Upper lobe of left lung (tissue), 4 donors: ENCODE measurements around the gene RPL37.

Experiments
- CTCF ChIP-seq, 6 experiments: fragments of 450-650 bp in 4 of 6; fragments of 200-600 bp in 2 of 6; sonication (generic) in 2 of 6; IDR thresholded peaks; one replicate each; pipeline ENCODE4 v1.5.1; 2016 to 2019; ENCODE audit warnings: antibody characterized with exemption in 6 of 6
- EP300 ChIP-seq, 4 donors: sonication (generic); formaldehyde crosslinking; IDR thresholded peaks; one replicate each; pipeline ENCODE4 v1.5.1; 2017; ENCODE audit warnings: antibody characterized with exemption in 4 of 4, control low read depth in 2 of 4
- POLR2A ChIP-seq, 4 donors: fragments of 450-650 bp; IDR thresholded peaks; one replicate each; pipeline ENCODE4 v1.5.1; 2016 to 2017; ENCODE audit warnings: antibody characterized with exemption in 4 of 4, mild to moderate bottlenecking in 2 of 4
- POLR2AphosphoS5 ChIP-seq, 2 donors: sonication (generic); formaldehyde crosslinking; IDR thresholded peaks; one replicate each; pipeline ENCODE4 v1.5.1; 2017; ENCODE audit warnings: antibody characterized with exemption in 2 of 2

GRCh38 chr5:40834849-40835787, at the start of gene RPL37:
- TF ChIP-seq CTCF (IDR thresholded peaks at IDR 0.05) (peak in 3 of 6 experiments; percentile 12 to 32 (median 12)), POLR2AphosphoS5 (IDR thresholded peaks at IDR 0.05) (peak; percentile 97 to 99), POLR2A (IDR thresholded peaks at IDR 0.05) (peak in 3 of 4 donors; percentile 76 to 91 (median 82)), EP300 (IDR thresholded peaks at IDR 0.05) (peak in 2 of 4 donors; percentile 8 to 88)
